Measurements from ENCODE around the gene CNTNAP5.

The CNTNAP5 gene

DNA sequence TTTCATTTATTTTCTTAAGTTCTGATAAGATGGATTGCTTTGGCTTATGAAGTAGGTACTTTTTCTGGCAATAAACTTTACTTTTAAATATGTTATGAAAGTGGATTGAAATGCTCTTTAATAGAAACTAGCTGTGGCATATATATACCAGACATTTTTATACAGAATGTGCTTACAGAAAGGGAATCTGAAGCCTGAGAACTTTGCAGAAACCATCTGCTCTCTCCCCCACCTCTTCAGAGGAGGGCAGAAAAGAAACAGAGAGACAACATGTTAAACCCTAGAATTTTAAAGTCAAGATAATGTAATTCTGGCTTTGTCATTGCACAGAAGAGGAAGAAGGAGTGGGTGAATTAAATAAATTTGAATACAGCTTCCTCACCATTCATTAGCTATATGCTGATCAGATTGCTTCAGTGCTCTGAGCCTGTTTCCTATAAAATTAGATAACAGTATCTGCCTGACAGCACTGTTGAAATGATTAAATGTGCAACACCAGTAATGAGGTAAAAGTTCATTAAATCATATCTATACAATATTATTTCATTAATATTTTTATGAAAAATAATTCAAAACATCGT is 247.3 kb downstream of the CNTNAP5 start:
- DNase-seq, result no peak

DNA sequence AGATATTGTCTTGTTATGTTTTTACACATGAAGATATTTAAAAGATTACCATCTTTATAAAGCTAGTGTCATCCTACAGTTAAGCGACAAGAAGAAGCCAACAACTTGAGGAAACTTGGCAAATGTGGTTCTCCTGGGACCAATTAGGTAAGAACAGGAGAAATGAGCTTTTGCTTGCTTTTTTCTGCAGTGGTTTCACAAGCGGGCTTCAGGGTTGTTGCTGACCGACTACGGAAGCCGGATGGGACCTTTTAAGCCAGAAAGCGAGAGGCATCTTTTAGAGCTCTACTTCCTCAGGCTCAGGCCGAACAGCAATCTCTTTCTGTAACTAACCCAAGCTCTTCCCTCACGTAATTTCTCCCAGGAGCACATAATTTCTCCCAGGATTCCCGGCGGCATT is 256.5 kb downstream of the CNTNAP5 start:
- no peak for DNase-seq

- DNase-seq, result no peak
Measured at GRCh38 chr2:124283096-124283495, 258.0 kb downstream of the CNTNAP5 start.

DNA sequence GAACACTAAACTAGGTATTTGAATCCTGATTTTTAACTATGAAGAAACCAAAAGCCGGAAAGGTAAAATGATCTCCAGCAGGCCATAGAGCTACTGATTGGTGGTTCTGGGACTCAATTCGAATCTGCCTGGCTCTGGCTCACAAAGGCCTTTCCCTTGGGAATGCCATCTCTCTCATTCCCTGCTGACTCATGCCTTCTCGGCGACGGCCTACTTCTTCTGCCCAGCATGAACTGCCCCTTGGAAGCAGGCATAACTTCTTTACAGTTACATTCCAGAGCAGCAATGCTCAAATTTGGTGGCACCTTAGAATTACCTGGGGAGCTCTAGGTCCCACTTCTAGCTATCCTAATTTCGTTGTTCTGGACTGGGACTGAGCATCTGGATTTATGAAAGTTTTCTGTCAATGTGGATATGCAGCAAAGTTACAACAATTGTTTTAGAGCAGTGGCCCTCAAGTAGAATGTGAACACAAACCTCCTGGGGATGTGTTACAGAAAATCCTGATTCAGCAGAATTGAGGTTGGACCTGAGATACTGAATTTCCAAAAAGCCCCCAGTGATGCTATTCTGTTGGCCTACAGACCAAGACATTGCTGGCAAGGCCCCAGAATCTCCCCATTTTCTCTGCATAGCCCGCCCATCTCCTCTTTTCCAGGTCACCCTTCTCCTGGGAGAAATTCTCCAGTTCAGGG is 261.1 kb downstream of the CNTNAP5 start:
- no peak for DNase-seq

GRCh38 chr2:124289060-124289459 is 264.0 kb downstream of the CNTNAP5 start:
- no peak for DNase-seq

- no peak for DNase-seq
Measured at GRCh38 chr2:124289615-124290014, 264.5 kb downstream of the CNTNAP5 start.

DNA sequence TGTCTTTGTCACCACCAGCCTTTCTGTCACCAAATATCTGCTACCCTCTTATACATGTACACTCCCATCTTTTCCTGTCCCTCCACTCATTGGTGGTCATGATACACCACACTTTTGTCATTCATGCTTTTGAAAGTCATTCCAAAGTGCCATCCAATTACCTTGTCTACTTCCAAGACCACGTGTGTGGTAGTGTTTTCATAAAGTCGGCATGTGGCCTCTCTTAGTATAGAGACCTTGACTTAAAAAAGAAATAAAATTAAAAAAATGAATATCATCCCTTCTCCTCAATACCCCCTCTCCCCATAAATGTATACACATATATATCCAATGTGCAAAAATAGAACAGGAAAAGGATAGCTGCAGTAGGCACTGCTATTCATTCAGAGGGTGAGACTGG is 271.4 kb downstream of the CNTNAP5 start:
- DNase-seq, result no peak

GRCh38 chr2:124301915-124302314 is 276.8 kb downstream of the CNTNAP5 start:
- DNase-seq, result no peak

DNA sequence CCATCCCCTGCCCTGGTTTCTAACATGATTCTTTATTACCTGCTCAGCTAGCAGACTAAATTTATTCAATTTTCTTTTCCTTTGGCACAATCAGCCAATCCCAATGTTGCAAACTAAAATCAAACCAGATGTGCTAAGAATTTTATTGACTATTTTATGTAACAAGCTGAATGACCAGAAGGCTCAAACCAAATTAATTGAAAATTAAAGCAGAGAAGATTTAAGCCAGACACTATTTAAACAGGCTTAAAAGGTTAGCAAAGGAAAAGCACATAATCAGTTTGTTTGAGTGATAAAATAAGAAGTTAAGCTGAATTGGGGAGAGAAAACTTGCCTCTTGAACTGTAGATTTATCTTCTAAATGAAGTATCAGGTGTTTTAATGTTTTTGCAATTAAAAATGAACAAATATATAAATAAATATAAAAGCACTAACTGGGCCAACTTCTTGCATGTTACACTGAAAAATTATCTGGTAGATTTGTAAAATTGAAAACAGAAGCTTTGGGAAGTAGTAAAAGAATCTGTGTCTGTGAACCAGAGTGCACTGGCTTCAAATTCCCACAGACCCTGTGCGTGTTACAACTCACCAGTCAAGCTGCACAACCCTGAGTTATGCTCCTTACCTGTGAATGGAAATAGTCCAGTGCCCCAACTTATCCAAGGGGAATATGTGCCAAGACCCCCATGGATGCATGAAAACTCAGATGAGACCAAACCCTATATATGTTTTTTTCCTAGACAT is 283.4 kb downstream of the CNTNAP5 start:
- DNase-seq, result no peak

DNA sequence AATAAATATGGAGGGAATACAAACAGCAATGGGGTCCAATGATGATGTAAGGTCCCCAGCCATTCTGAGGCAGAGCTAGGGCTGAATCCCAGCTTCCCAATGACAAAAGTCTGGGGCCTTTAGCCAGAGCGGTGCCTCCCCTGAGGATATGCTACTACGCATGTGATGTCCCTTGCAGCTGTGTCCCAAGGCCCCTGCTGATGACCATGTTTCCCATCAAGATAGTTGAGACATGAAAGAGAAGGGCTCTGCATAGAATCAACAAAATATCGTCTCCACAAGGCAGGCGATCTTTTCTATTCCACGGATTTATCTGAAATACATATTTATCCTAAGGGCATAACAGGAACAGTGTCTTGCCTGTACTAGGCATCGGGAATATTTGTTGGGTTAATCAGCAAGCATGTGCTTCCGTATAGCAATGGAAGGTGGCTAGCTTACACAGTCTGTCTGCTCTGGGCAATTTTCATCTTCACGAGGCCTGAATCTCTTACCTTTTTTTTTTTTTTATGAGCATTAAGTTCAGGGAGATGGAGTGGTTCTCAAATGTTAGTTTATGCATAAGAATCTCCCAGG is 284.6 kb downstream of the CNTNAP5 start:
- DNase-seq, result no peak

- no peak for DNase-seq
Measured at GRCh38 chr2:124310671-124311070, 285.6 kb downstream of the CNTNAP5 start.

DNA sequence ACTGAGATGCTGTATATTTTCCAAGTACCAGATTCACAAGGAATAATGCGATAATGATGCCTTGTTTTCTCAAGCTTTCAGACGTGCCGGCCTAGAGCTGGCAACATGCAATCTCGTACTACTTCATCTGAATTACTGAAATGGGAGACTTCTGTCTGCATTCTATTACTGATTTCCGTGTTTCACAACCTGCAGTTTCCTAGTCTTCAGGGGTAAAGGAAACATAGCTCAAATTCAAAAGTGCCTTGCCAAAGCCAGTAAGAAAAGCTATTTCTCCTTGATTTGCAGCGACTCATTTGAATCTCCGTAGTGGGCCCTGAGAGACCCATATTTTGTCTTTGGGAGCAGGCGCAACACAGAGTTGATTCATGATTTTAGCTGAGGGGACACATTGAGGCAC is 289.0 kb downstream of the CNTNAP5 start:
- no peak for DNase-seq

DNA sequence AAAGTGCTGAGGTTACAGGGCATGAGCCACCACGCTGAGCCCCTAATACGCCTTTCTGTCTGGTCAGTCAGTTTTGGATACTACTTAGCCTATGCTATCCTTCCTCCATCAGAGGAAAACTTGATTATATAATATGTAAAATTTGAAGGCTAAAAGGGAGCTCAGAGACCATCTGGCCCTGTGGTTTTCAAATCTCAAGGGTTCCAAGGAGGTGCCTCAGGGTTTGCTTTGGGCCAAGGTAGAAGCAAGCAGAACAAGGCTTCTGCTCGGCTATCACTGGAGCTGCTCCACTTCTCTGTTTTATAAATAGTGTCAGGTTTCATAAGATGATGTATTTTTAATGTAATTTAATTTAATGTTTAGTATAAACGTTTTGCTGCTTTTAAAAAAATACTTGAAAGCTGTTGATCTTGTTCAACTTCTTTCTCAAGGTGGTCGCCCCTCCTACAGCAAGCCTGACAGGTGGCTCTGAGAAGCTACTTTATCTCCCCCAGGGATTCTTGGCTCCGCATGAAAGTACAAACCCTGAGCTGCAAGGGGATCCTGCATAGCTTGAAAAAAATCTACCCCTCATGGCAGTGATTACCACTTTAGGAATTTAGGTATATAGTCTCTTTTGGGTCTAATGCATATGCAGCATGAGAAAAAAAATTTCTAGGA is 290.3 kb downstream of the CNTNAP5 start:
- DNase-seq, result no peak

- DNase-seq, result no peak
Measured at GRCh38 chr2:124316133-124316532, 291.0 kb downstream of the CNTNAP5 start.

DNA sequence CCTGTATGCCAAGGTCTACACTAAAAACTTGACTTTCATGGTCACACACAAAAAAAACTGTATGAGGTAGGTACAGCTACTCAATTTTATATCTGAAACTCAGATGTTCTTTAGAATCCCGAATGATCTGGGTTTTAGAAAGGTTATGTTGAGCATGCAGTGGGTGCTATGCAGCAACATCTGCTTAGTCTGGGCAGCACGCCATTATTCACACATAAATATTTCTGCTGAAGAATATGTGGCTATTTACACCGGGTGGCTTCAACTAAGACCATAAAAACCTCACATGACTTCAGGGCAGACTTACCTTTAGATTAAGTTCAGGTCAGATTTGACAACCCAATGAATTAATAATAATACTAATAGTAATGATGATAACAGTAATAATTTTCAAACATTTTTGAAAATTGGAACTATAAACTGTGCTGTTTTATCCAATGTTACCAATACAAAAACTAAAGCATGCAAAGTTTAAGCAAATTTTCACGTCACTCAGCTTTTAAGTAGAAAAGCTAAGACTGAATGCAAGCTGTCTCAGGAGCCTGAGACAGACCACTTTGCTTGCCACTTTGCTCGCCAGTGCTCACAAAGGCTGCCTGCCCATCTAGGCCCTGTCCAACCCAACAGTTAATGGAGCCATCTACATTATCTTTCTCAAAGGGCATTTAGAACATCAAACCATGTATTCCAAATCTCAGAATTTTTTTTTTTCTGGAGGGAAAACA is 292.0 kb downstream of the CNTNAP5 start:
- no peak for DNase-seq

DNA sequence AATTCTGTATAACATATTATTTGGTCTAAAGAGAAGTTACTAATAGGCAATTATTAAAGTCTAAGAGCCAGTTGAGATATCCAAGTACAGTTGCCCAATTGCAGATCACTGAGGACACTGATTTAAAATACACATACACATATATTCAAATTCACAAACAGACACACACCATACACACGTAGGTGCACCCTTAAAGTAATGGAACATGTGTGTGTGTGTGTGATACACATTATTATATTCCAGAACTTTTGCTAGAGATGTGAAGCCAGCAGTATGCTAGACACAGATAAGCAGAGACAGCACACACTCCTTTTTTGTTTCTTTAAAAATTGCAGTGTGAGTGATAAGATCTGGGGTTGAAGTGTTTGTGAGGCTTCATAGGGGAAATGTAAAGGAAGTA is 292.5 kb downstream of the CNTNAP5 start:
- DNase-seq, result no peak

- DNase-seq, result no peak
Measured at GRCh38 chr2:124318913-124319312, 293.8 kb downstream of the CNTNAP5 start.

DNA sequence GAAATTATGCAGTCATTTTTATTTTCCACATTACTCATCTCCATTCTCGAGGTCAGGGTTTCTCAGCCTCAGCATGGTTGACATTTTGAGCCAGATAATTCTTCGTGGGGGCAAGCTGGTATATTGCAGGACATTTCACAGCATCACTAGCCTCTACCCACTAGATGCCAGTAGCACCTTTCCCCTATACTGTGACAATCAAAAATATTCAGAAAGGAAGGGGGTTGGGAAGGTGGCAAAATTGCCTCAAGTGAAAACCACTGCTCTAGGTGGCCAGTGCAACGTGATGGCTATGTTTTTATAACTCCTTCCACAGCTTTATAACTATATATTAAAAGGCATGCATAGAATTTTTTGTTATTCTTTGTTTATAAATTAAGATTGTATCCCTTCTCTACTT is 294.5 kb downstream of the CNTNAP5 start:
- no peak for DNase-seq

DNA sequence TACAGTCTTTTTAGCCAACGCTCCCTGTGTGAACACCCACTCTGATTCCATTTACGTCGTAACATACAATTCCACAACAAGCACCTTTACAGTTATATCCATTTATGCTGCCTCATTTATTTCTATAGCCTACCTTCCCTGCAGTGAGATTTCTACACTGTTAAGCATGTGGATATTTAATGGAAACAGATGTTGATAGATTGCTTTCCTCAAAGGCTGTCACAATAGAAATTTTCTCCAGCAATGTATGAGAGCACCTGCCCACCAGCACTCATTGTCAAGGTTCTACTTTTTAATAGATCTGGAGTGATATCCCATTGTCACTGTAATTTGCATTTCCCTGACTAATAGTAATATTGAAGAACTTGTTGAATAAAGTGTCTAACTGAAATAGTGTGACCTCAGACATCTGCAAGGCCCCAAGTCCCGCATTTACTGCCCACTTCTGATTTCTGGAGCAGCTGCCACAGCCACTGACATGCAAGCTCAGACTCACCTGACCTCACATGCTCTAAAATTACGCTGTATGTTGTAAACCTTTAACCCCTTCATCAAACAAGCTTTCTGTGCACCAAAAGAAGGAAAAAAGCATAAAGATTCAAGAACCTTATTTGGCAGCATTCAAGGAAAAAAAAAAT is 295.1 kb downstream of the CNTNAP5 start:
- DNase-seq, result no peak

- DNase-seq, result no peak
Measured at GRCh38 chr2:124323321-124323720, 298.2 kb downstream of the CNTNAP5 start.

- DNase-seq, result no peak
Measured at GRCh38 chr2:124325667-124326440, 300.8 kb downstream of the CNTNAP5 start.

All from T-helper 2 cell (primary cell).